Fibroblast of skin of scalp (primary cell): ENCODE results near the gene RABGAP1L.
"Not testable (repeated sequence)": the region's sequence is repeated elsewhere in the genome, so short reads cannot be mapped to it uniquely, and the experiment has no call there.

Source experiments
- DNase-seq: peaks from one replicate; pipeline ENCODE4 v3.0.0-alpha.2; 2013

Gene RABGAP1L

DNA sequence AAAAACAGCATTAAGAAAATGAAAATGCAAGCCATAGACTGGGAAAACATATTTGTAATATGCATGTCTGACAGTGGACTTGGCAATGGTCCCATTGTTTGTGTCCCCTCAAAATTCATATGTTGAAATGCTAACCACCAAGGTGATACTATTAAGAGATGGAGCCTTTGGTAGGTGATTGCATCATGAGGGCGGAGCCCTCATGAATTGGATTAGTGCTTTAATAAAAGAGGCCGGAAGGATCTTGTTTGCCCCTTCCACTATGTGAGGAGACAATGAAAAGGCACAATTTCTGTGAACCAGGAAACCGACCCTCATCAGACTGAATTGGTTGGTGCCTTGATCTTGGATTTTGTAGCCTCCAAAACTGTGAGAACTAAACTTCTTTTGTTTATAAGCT is 520.8 kb downstream of the RABGAP1L start:
- DNase-seq, result no peak

DNA sequence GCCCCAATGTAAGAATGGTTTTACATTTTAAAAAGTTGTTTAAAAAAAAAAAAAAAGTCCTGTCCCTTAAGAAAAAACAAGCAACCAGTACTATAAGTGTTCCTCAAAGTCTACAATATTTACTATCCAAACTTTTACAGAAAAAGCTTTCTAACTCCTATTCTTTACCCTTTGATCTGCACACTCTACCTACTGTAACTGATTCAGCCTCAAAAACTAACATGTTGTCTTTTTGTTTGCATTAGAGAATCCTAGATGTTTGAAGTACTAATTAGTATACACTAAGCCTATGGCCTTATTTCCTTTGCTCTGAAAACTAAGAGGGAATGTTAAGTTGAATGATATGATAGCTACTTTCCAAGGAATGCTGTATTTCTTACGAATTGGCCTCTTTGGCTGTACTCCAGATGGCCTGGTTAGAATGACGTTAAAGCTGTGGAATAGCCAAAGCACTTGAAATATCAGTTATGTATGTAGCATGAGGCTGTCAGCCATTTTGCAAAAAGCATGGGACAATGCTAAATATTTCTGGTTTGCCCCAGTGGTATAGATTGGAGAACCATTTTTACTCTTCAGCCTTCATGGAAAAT is 523.2 kb downstream of the RABGAP1L start:
- peak; percentile 66 for DNase-seq

DNA sequence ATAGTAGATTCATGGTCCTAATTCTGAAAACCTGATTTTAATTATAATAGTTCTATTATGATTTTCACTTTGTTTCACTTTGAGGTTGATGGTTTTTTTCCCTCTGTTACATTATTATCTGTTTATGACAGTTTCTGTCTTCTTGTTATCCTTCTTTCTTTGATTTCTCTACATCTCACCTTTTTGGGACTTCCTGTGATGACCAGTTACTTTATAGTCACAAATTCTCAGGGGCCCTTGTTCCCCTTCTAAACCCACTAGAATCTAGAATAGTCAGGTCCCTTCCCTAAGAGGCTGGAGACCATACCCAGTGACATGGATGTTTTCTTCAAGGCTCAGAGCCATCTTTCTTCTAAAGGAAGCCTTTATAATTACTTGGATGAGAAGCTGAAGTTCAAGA is 526.9 kb downstream of the RABGAP1L start:
- DNase-seq, result no peak

DNA sequence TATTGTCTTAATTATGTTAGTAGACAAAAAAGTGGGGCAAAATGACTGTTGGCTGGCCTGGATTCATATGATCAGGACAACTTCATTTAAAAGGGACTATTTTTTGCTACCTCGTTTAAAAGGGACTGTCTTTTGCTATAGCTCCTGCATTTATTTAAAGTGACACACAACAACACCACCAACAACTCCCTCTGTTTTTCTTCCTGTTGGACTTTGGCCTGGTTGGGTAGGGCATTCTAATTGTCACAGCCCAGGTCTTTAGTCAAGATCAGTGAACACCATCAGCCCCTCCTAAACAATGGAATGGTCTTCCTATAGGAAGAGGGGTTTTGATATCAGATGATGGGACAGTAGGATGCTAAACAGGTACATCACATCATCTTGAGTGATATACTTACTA is 530.2 kb downstream of the RABGAP1L start:
- DNase-seq, result no peak

DNA sequence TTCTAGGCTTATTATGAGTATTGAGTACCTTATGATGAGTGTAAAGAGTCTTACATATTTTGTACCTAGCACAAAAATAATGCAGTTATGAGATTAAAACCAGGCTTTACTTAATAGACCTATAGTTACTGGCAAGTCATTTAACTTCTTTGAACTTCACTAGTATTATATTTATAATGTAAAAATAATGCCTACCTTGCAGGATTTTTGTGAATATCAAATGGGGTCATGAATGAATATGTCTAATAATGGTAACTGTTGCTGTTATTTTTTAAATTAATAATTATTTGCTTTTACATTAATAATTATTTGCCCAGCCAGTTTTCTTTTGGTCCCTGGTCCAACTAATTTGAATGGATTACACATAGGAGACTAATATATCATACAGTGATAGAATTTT is 530.9 kb downstream of the RABGAP1L start:
- DNase-seq, result no peak

DNA sequence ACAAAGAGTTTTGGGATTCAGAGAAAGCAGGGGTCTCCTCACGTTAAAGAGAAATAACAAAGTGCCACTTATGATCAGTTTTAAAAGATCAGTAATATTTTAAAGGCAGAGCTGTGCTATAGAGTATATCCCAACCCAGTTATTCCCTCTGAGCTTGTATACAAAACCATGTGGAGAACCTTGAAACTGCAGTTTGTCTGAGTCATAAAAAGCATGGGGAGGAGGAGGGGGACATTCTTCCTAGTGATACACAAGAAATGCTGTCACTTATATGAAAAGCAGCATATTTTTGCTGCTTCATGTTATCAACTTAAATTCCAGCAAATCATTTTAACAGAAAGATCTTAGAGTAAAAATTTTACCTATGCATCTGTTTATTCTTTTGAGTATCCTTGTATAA is 533.0 kb downstream of the RABGAP1L start:
- DNase-seq, result peak; percentile 41

DNA sequence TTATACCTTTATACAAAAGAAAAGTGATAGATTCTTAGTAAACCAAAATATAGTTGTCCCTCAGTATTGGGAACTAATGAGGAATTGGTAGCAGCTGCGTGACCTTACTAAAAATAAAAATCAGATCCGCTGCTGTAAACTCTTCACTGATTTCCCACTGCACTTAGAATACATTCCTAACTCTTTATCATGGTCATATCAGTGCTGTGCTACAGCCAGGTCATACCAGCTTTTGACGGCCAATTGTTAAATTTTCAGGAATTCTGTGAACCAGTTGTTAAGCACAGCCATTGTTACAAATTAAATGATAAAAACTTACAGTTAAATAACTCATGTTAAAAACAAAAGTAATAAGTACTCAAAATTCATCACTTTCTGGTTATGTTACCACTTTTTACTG is 533.8 kb downstream of the RABGAP1L start:
- no peak for DNase-seq

DNA sequence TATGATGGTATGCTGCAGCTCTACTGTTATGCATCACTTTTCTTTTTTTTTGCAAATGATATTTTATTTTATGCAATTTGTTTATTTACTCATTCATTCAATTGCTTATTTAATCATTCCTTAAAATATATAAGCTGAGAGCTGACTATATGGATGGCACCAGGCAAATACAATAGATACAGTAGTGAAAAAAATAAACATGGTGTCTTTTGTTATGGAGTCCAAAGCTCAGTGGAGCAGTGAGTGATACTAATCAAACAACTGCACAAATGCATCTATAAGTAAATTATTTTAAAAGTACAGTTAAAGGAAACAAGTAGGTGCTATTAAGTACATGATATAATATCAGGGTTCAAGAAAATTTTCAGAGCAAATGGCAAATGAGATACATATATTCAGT is 534.2 kb downstream of the RABGAP1L start:
- not testable (repeated sequence) for DNase-seq

DNA sequence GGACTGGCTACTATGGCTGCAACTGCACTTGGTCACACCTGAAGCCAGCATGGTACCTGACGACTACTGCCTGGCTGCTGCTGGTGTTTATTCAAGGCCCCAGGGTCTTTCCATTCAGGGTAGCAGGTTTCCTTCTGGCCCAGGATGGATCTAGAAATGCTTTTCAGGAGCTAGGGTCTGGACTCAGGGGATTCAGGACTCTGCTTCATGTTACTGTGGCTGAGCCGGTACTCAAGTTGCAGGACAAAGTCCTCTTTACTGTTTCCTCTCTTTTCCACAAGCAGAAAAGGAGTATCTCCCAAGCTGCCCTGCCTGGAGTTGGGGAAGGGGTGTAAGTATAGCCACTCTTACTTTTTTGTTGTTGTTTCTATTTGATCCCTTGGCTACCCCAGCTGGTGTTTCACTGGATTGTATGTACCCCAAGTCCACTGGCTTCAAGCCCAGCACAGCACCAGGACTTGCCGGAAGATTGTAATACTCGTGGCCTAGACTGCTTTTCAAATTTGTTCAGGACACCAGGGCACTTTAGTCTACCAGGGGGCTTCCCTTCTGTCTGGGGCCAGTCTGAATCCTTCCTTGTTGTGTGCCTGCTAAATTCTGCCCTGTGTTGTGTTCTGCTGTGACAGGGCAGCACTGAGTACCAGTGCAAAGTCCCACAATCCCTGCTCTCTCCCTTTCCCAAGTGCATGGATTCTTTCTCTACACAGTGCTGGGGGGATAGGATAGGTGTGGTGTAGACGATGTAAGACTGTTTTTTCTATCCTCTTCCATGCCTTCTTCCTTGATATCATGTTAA is 536.9 kb downstream of the RABGAP1L start:
- no peak for DNase-seq

DNA sequence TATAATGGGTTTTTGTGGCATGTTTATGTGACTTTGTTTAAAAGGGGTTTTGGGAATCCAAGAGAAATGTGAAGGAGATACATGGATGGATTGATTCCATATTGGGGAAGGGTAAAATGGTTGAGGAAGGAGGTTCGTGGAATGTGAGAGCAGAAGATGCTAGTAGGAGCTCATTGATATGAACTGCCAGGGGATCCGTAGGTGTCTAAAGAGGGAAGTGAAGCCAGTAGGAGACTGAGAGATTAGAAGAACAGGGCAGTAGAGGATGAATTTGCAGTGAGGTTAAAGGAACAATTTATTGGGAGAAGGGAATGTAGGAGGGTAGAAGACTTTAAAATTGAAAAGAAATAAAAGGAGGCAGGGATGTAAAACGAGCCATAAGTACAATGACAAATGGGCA is 541.0 kb downstream of the RABGAP1L start:
- no peak for DNase-seq

DNA sequence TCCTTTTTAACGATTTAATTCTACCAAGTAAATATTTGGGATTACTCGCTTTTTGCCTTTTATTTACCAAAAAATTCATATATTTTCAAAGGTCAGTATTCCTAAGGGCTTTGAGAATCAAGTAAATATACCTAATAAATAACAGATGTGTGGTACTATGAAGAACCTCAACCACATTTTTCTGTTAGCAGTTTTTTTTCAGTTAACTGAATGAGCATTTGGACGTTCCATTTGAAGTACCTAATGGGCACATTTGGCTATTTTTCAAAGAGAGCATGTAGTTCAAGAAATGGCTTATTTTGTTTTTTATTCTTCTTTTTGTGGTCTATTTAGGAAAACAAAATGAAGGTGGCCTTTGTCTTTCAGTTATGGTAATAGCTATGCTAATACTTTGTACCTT is 541.5 kb downstream of the RABGAP1L start:
- peak; percentile 28 for DNase-seq

DNA sequence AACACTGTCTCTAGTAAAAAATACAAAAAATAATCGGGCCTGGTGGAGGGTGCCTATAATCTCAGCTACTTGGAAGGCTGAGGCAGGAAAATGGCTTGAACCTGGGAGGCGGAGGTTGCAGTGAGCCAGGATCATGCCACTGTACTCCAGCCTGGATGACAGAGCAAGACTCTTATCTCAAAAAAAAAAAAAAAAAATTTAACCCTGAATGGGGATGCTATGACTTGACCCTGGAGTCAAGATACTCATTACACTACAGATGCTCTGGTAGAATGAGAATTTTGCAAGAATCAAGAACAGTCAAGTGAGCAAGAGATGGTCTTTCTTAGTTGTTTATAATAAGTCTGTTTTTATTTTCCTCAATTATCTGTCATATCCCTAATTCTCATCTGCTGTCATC is 542.2 kb downstream of the RABGAP1L start:
- no peak for DNase-seq

DNA sequence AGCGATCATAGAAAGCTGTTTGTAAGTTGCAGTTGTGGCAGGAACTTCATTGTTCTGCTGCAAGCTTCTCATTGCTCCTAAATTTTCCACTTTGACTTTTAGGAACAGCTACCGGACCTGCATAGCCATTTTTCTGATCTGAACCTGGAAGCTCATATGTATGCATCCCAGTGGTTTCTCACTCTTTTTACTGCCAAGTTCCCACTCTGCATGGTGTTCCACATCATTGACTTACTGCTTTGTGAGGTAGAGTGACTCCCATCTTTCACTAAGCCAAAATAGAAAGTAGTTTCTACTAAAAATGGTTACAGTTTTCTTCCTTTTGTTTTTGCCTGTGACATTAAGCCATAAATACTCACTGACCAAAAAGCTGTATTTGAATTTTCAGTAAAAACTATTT is 542.7 kb downstream of the RABGAP1L start:
- no peak for DNase-seq

DNA sequence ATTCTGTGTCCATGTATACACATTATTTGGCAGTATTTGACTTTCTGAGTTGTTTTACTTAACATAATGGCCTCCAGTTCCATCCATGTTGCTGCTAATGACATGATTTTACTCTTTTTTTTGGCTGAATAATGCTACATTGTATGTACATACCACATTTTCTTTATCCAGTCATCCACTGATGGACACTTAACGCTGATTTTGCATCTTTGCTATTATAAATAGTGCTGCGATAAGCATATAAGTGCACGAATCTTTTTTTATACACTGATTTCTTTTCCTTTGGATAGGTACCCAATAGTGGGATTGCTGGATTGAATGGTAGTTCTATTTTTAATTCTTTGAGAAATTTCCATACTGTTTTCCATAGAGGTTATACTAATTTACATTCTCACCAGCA is 544.0 kb downstream of the RABGAP1L start:
- no peak for DNase-seq

DNA sequence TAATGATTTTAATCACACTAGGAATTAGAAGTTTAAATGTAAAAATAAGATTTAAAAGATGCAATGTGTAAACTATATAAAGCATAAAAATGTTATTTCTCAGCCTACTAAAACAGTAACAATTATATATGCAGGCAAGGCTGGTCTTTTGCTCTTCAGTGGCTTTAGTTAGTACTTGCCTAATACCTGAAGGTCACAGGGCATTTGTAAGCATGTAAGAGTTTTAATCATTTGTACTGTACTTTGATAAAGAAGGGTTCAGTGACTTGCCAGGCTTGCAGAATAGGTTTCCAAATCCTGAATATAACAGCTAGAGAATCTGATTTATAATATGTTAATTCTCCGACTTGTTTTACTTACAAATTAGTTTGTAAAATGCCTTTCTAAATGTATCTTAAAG is 545.0 kb downstream of the RABGAP1L start:
- no peak for DNase-seq

DNA sequence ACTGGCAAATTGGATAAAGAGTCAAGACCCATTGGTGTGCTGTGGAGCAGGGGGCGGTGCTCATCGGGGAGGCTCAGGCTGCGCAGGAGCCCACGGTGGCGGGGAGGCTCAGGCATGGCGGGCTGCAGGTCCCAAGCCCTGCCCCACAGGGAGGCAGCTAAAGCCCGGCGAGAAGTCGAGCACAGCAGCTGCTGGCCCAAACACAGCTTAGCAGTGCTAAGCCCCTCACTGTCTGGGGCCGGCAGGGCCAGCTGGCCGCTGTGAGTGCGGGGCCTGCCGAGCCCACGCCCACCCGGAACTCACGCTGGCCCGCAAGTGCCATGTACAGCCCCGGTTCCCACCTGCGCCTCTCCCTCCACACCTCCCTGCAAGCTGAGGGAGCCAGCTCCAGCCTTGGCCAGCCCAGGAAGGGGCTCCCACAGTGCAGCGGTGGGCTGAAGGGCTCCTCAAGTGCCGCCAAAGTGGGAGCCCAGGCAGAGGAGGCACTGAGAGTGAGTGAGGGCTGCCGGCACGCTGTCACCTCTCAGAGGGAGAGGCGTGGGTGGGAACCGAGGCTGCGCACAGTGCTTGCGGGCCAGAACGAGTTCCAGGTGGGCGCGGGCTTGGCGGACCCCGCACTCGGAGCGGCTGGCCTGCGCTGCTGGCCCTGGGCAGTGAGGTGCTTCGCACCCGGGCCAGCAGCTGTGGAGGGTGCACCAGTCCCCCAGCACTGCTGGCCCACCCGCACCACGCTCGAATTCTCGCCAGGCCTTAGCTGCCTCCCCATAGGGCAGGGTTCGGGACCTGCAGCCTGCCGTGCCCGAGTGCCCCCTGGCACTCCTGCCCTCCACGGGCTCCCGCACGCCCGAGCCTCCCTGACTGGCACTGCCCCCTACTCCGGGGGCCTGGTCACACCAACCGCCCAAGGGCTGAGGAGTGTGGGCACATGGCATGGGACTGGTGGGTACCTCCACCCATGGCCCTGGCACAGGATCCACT is 551.8 kb downstream of the RABGAP1L start:
- DNase-seq, result no peak

DNA sequence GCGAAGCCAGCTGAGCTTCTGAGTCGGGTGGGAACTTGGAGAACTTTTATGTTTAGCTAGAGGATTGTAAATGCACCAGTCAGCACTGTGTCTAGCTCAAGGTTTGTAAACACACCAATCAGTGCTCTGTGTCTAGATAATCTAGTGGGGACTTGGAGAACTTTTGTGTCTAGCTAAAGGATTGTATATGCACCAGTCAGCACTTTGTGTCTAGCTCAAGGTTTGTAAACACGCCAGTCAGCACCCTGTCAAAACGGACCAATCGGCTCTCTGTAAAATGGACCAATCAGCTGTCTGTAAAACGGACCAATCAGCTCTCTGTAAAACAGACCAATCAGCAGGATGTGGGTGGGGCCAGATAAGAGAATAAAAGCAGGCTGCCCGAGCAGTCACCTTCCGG is 552.5 kb downstream of the RABGAP1L start:
- not testable (repeated sequence) for DNase-seq

DNA sequence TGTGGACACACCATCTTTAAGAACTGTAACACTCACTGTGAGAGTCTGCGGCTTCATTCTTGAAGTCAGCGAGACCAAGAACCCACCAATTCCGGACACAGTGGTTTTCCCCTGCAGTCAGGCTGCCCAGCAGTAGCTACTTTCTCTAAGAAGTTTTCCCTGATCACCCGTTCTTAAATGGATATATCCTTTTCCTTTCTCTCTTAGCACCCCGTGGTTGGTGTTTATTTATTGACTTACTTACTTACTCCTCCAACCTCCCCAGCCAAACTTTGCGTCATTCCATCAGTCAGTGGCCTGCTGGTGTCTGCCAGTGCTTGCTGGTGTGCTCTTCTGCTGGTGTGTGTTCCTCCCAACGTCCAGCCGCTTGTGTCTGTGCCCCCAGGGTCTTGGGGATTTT is 553.2 kb downstream of the RABGAP1L start:
- DNase-seq, result no peak

DNA sequence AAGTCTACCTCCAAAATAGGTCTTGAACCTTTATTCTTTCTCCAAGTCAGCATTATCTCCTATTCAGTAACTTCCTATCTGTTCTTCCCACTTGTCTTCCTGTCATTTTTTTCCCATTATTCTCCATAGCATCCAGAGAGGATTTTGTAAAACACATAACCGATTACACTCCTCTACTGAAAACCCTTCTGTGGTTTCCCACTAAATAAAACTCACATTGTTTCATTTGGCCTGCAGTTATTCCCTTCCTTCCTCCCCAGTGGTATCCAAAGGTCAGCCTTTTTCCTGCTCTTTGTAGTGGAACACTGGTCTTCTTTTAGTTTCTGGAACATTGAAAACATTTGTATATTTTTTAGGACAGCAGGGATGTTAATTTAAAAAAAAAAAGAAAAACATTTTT is 554.5 kb downstream of the RABGAP1L start:
- DNase-seq, result no peak

DNA sequence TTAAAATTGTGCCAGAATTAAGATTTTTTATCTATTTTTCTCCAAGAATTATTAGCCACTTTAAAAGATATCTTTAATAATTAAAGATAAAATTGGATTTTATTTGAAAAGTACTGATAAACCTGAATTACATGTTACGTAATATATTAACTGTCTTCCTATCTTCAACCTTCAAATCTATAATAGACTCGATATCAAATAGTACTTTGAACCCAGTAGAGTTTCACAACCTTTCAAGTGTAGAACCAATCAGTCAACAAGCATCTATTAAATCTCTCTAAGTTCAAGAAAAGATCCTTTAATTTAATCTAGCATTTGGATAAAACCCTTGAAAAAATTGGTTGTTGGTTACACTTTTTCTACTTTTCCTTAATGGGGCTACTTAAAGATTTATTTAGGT is 559.9 kb downstream of the RABGAP1L start:
- DNase-seq, result no peak

DNA sequence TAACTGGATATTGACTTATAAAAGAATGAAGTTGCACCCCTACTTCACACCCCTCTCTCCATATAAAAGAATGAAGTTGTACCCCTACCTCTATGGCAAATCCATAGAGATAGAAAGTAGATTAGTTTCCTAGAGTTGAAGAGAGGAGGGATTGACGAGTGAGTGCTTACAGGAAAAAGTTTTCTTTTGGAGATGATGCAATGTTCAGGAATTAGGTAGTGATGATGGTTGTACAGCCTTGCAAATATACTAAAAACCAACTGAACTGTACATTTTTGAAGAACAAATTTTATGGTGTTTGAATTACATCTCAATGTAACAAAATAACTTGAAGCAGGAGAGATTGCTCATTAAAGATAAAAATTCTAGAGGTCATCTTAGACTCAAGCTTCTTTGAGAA is 561.3 kb downstream of the RABGAP1L start:
- no peak for DNase-seq

DNA sequence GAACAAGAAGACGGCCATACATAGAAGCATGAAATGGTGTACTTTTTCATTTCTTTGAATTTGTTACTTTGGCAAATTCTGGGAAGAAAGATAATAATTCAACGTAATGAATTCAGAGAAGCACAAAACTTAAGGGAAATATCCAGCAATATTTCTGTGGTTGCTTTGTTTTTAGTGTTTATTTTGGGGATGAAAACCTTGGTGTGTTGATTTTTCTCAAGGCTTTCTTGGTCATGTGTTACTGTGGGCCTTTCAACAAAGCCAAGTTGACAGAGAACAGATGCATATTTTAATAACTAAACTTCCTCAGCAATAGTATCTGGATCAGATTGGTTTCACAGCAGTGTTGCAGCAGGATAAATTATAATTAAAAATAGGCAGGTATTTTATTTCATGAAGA is 561.9 kb downstream of the RABGAP1L start:
- DNase-seq, result no peak

DNA sequence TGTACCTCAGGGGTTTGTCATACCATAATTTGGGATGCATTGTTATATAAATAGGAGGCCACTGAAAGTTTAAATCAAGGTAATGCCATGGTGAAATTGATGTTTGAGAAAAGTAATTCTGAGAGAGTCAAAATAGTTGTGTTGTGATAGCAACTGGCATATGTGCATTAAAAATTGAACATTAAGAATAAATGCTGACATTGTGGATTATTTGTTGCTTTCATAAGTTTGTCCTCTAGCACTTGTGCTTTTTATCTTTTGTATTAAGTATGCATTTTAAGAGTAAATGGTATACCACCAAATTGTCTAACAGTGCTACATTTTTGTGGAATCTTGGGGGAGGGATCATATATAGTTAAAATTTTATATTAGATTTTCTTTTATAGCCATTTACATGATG is 564.5 kb downstream of the RABGAP1L start:
- no peak for DNase-seq
